ENCODE data around the gene C10orf62.

Gene C10orf62

GRCh38 chr10:97607095-97607636 is 17.6 kb downstream of the C10orf62 start:
- Histone ChIP-seq H3K9me2 (replicated peaks; ENCODE audit: insufficient read depth, low read length) (no peaks in the 10 kb centered on the region), H3K4me1 (ENCODE audit: low read length) (no peaks in the 10 kb centered on the region), H3K27ac (ENCODE audit: low read length) (no peak overlapping the region), H3K9ac (ENCODE audit: low read length) (no peak overlapping the region), H3K9me3 (replicated peaks; ENCODE audit: insufficient read depth, low read length) (no peaks in the 10 kb centered on the region), H3K27me3 (replicated peaks; ENCODE audit: insufficient read depth, low read length) (no peaks in the 10 kb centered on the region), H4K20me1 (ENCODE audit: insufficient read depth, low read length) (no peaks in the 10 kb centered on the region), H3K4me2 (ENCODE audit: low read depth, low read length) (no peak overlapping the region), H3K79me2 (ENCODE audit: low read length) (no peaks in the 10 kb centered on the region), H2AFZ (ENCODE audit: low read length) (no peak overlapping the region), H3K4me3 (ENCODE audit: low read length) (no peak overlapping the region), H3K36me3 (replicated peaks; ENCODE audit: insufficient read depth, low read length) (no peaks in the 10 kb centered on the region), H3F3A (ENCODE audit: insufficient read depth, low read length) (no peaks in the 10 kb centered on the region)
- TF ChIP-seq EZH2phosphoT487 (IDR thresholded peaks at IDR 0.05; ENCODE audit: low read length) (no peak), CTCF (IDR thresholded peaks at IDR 0.05; ENCODE audit: low read length) (no peak), EZH2 (optimal IDR thresholded peaks at IDR 0.05; ENCODE audit: low read depth, low read length) (no peak)
- DNase-seq: no peak

GRCh38 chr10:97608991-97609561 is 19.6 kb downstream of the C10orf62 start:
- H3K4me1 ChIP-seq (ENCODE audit: low read length): no peaks in the 10 kb centered on the region
- no peak overlapping the region for H3K4me3 ChIP-seq (ENCODE audit: low read length)
- no peaks in the 10 kb centered on the region for H3K36me3 ChIP-seq (replicated peaks; ENCODE audit: insufficient read depth, low read length)
- no peak overlapping the region for H3K9ac ChIP-seq (ENCODE audit: low read length)
- H3K9me3 ChIP-seq (replicated peaks; ENCODE audit: insufficient read depth, low read length): no peaks in the 10 kb centered on the region
- no peaks in the 10 kb centered on the region for H3K27me3 ChIP-seq (replicated peaks; ENCODE audit: insufficient read depth, low read length)
- no peak overlapping the region for H2AFZ ChIP-seq (ENCODE audit: low read length)
- H3K79me2 ChIP-seq (ENCODE audit: low read length): no peaks in the 10 kb centered on the region
- no peak overlapping the region for H3K27ac ChIP-seq (ENCODE audit: low read length)
- no peak for DNase-seq
- TF ChIP-seq CTCF (IDR thresholded peaks at IDR 0.05; ENCODE audit: low read length) (no peak), EZH2phosphoT487 (IDR thresholded peaks at IDR 0.05; ENCODE audit: low read length) (no peak), EZH2 (optimal IDR thresholded peaks at IDR 0.05; ENCODE audit: low read depth, low read length) (no peak)
- no peaks in the 10 kb centered on the region for H3F3A ChIP-seq (ENCODE audit: insufficient read depth, low read length)
- H4K20me1 ChIP-seq (ENCODE audit: insufficient read depth, low read length): no peaks in the 10 kb centered on the region
- H3K4me2 ChIP-seq (ENCODE audit: low read depth, low read length): no peak overlapping the region
- H3K9me2 ChIP-seq (replicated peaks; ENCODE audit: insufficient read depth, low read length): no peaks in the 10 kb centered on the region

DNA sequence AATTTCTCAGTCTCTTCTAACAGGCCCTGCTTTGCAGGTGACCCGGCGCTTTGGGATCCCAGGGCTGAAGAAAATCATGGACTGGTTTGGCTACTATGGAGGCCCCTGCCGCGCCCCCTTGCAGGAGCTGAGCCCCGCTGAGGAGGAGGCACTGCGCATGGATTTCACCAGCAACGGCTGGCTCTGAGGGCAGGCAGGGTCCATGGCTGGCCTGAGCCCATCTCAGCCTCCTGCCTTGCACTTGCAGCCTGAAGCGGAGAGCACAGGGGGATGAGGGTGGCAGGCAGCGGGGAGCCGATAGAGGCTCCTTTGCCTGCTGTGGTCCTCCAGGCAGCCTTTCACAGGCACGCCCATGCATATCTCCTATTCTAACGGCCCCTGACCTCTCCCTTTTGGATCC is 22.0 kb downstream of the C10orf62 start:
- no peaks in the 10 kb centered on the region for H3K36me3 ChIP-seq (replicated peaks; ENCODE audit: insufficient read depth, low read length)
- no peak overlapping the region for H3K9ac ChIP-seq (ENCODE audit: low read length)
- H3F3A ChIP-seq (ENCODE audit: insufficient read depth, low read length): no peaks in the 10 kb centered on the region
- H3K4me2 ChIP-seq (ENCODE audit: low read depth, low read length): no peak overlapping the region
- H4K20me1 ChIP-seq (ENCODE audit: insufficient read depth, low read length): no peaks in the 10 kb centered on the region
- H2AFZ ChIP-seq (ENCODE audit: low read length): no peak overlapping the region
- no peak overlapping the region for H3K4me3 ChIP-seq (ENCODE audit: low read length)
- H3K9me2 ChIP-seq (replicated peaks; ENCODE audit: insufficient read depth, low read length): no peaks in the 10 kb centered on the region
- no peak overlapping the region for H3K27ac ChIP-seq (ENCODE audit: low read length)
- no peak for DNase-seq
- no peaks in the 10 kb centered on the region for H3K79me2 ChIP-seq (ENCODE audit: low read length)
- no peaks in the 10 kb centered on the region for H3K27me3 ChIP-seq (replicated peaks; ENCODE audit: insufficient read depth, low read length)
- no peak for TF ChIP-seq CTCF (IDR thresholded peaks at IDR 0.05; ENCODE audit: low read length)
- H3K4me1 ChIP-seq (ENCODE audit: low read length): no peaks in the 10 kb centered on the region
- H3K9me3 ChIP-seq (replicated peaks; ENCODE audit: insufficient read depth, low read length): no peaks in the 10 kb centered on the region

Data from MM.1S (cell line).